ENCODE results near the gene HMGN4. TPM values are rescaled to one million over a fixed set of nuclear protein-coding genes. Genes with fewer than 3 reads are reported as not detected.
"Not testable (repeated sequence)": the region's sequence is repeated elsewhere in the genome, so short reads cannot be mapped to it uniquely, and the experiment has no call there.

Gene HMGN4
- total and polyA plus RNA-seq, 8 donors = 8.8 to 24.2 (median 13.2) TPM

DNA sequence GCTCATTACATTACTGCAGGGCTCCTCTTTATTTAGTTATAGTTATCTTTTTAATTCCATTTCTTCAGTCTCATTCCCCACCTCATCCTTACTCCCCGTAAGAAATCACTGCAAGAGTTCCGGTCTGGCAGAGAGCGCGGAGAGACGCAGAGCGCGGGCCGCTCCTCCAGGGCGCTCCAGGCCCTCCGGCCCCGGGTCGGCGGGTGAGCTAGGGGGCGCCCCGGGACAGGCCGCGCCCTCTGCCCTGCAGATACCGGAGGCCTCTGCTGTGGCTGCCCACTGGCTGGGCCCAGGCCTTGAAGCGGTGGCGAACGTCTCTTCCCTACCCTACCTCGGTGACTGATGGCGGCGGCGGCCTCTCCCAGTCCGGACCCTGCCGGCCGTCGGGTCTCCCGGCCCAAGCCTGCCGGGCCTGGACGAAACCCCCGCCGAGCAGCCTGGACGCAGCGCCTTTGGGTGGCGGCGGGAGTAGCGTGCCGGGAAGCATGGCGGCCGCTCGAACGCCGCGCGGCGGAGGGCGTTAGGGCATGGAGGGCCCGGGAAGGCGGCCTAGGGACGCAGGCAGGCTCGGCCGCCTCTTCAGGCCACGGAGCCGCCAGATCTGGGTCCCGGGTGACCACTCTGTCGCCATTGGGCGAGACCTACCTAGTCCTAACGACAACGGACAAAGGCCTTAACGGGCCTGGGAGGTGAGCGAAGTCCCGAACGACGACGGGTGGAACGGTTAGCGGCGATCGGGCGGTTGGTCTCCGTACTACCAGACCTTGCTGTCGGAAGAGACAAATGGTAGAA is 16.4 kb upstream of the HMGN4 start:
- no peak for FAIRE-seq
- no peaks in the 10 kb centered on the region for H3K36me3 ChIP-seq
- H3K27ac ChIP-seq = peak overlapping the region; percentile 78 to 92 (median 84)
- ATAC-seq = peak; percentile 69 to 92 (median 84)
- peaks cover 0 to 7% (median 5%) of the 10 kb centered on the region in 3 donors for H3K4me1 ChIP-seq
- peak; percentile 63 to 89 (median 77) for DNase-seq
- TF ChIP-seq, protein P1, sequence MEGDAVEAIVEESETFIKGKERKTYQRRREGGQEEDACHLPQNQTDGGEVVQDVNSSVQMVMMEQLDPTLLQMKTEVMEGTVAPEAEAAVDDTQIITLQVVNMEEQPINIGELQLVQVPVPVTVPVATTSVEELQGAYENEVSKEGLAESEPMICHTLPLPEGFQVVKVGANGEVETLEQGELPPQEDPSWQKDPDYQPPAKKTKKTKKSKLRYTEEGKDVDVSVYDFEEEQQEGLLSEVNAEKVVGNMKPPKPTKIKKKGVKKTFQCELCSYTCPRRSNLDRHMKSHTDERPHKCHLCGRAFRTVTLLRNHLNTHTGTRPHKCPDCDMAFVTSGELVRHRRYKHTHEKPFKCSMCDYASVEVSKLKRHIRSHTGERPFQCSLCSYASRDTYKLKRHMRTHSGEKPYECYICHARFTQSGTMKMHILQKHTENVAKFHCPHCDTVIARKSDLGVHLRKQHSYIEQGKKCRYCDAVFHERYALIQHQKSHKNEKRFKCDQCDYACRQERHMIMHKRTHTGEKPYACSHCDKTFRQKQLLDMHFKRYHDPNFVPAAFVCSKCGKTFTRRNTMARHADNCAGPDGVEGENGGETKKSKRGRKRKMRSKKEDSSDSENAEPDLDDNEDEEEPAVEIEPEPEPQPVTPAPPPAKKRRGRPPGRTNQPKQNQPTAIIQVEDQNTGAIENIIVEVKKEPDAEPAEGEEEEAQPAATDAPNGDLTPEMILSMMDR (IDR thresholded peaks at IDR 0.05) = no peak
- no peaks in the 10 kb centered on the region for H3K27me3 ChIP-seq
- intact Hi-C loops (cut with DNase I) = no loop called here
- 19 to 24% methylated on average over 67 to 74 of the region's 74 CpGs for WGBS, 2 donors
- peak overlapping the region; percentile 22 to 44 (median 28) for H3K4me3 ChIP-seq
- H3K9me3 ChIP-seq = no peaks in the 10 kb centered on the region

DNA sequence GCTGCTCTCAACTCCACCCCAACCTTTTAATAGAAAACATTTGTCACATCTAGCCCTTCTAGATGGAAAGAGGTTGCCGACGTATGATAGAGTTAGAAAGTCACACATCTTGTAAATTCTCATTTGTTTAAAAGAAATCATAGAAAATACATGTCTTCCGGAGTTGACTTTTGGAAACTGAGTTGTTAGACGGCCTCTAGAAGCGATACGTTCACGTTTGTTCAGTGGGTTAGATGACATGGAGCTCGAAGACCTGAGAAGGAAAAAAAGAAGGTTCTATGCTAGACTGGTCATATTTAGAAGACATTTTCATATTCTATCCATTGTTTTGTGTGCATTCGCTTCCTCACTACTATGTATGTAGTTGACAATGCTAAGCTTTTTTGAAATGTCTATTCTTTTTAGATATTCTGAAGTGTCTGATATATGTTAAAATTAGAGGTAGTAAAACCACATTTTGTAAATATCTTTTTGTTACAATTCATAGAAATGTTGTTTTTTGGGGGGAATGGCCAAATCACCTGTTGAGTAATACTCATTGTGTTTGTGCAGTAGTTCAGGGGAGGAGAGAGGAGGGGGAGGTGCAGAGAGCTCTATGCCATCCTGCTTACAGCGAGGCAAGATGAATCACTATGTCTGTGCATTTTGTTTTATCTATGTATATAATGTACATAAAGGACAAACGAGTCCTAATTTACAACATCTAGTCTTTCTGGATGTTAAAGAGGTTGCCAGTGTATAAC is 15.5 kb upstream of the HMGN4 start:
- Histone ChIP-seq H3K27ac (peak overlapping the region in 2 of 4 donors; percentile 91 to 92), H3K4me3 (peak overlapping the region in 2 of 4 donors; percentile 31 to 44)
- H3K36me3 ChIP-seq; intact Hi-C loops (cut with DNase I); H3K4me1 ChIP-seq; H3K27me3 ChIP-seq; H3K9me3 ChIP-seq; ATAC-seq; FAIRE-seq; DNase-seq: not testable (repeated sequence)
- 84 to 89% methylated on average over 11 of the region's 11 CpGs for WGBS, 2 donors

DNA sequence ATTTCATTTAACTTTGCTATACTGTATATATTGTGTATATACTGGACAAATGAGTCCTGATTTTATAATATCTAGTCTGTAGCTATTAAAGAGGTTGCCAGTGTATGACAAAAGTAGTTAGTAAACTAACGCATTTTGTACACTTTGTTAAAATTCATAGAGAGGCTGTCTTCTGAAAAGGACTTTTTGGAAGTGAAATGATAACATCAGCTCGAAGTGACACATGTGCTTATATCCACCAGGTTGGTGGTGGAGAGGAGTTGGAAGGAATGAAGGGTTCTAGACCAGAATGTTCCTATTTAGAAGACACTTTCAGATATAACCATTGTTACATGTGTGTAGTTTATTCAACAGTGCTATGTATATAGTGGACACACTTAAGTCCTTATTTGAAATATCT is 13.9 kb upstream of the HMGN4 start:
- H3K4me3 ChIP-seq; intact Hi-C loops (cut with DNase I); H3K9me3 ChIP-seq; FAIRE-seq; H3K4me1 ChIP-seq; H3K36me3 ChIP-seq; H3K27me3 ChIP-seq; DNase-seq; ATAC-seq; H3K27ac ChIP-seq: not testable (repeated sequence)
- 86 to 90% methylated on average over 2 of the region's 2 CpGs for WGBS, 2 donors

DNA sequence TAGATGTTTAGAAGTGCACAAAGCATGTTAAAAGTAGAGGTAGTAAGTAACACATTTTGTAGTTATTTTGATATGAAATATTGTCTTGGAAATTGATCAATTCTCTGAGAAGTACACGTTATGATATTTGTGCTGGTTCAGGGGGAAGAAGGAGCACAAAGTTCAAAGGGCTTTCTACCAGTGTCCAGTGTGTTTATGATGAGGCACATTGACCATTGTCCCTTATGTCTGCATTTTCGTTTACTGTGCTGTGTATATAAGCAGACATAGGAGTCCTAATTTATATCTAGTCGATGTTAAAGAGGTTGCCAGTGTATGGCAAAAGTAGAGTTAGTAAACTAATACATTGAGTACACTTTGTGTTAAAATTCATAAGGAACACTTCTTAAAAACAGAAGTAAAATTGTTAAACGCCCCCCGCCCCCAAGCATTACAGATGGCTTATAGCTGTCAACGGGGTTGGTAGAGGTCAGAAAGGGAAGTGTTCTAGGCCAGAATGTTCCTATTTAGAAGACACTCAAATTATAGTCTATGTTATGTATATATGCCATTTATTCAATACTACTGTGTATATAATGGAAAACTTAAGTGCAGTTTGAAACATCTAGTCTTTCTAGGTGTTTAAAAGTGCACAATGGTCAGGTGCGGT is 13.3 kb upstream of the HMGN4 start:
- Histone ChIP-seq H3K27me3 (no peaks in the 10 kb centered on the region), H3K4me3 (no peak overlapping the region), H3K27ac (no peak overlapping the region), H3K9me3 (no peaks in the 10 kb centered on the region), H3K4me1 (peaks cover 0 to 6% (median 5%) of the 10 kb centered on the region in 3 donors), H3K36me3 (no peaks in the 10 kb centered on the region)
- FAIRE-seq (no peak), DNase-seq (no peak), ATAC-seq (no peak)
- intact Hi-C loops (cut with DNase I) = no loop called here
- TF ChIP-seq, protein P1 (IDR thresholded peaks at IDR 0.05) = no peak
- WGBS, 2 donors = 70 to 80% methylated on average over 7 of the region's 7 CpGs

DNA sequence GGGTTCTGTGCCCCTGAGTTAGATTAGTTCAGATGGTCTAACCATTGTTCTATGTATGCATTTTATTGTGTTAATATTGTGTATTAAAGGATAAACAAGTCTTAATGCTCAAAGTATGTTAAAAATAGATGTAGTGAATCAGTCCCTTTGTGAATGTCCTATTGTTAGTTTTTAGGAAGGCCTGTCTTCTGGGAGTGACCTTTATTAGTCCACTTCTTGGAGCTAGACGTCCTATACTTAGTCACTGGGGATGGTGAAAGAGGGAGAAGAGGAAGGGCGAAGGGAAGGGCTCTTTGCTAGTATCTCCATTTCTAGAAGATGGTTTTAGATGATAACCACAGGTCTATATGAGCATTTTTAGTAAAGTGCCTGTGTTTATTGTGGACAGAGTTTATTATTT is 12.3 kb upstream of the HMGN4 start:
- no peak overlapping the region for H3K4me3 ChIP-seq
- TF ChIP-seq, protein P1 (IDR thresholded peaks at IDR 0.05) = no peak
- WGBS, 2 donors = 59 to 79% methylated on average over 2 of the region's 2 CpGs
- H3K36me3 ChIP-seq = no peaks in the 10 kb centered on the region
- H3K27me3 ChIP-seq = no peaks in the 10 kb centered on the region
- H3K4me1 ChIP-seq = no peaks in the 10 kb centered on the region
- FAIRE-seq (no peak), ATAC-seq (no peak), DNase-seq (no peak)
- intact Hi-C loops (cut with DNase I) = no loop called here
- H3K9me3 ChIP-seq = no peaks in the 10 kb centered on the region
- no peak overlapping the region for H3K27ac ChIP-seq

Measured in pancreas (tissue), 10 donors.